HuH-7.5 (cell line): Measurements from ENCODE around the gene CYBA.

Source experiments
- DNase-seq: peaks from one replicate; pipeline ENCODE4 v3.0.0; 2011; ENCODE audit warnings: low spot score

CYBA gene

DNA sequence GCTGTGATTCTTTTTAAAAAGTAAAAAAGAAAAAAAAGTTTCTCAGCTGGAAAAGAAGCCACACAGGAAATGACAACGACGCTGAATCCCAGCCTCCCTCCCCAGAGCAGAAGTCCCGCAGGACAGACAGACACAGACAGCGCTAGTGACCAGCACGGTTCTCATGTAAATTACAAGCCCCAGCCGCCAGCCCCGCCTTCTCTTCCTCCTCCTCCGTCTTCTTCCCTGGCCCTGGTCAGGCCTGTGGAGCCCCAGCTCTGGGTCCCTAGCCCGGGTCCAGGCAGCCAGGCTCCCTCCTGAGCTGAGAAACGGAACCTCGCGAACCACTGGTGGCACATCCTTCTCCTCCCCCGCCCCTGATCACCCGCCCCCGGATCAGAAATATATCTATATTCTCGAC, 19.5 kb downstream of the CYBA start:
- DNase-seq, result no peak

DNA sequence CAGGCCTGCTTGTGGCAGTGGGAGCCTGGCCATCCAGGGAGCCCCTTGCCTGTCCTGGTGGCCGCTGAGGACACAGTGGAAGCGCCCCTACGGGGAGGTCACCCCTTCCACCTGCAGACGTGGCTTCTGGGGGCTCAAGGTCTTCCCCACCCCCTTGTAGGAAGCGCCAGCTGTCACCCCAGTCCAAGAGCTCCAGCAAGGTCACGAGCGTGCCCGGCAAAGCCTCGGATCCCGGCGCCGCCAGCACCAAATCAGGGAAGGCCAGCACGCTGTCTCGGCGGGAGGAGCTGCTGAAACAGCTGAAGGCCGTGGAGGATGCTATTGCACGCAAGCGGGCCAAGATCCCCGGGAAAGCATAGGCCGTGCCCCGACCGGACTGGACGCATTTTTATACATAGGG, 19.9 kb downstream of the CYBA start:
- DNase-seq, result no peak

DNA sequence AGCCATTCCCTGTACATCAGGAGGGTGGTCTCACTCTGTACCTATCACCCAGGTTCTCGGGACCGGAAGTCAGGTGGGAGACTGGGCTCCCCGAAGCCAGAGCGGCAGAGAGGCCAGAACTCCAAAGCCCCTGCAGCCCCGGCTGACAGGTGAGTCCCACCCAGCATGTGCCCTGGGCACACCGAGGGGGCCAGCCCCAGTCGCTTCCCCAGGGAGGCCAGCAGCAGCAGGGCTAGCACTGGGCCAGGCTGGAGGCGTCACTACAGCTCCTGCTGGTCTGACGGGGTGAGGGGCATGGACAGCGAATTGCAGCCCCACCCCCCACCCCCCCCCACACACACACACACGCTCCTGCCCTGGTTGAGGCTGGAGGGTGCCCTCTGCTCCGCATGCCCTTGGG, 20.4 kb downstream of the CYBA start:
- DNase-seq, result no peak

DNA sequence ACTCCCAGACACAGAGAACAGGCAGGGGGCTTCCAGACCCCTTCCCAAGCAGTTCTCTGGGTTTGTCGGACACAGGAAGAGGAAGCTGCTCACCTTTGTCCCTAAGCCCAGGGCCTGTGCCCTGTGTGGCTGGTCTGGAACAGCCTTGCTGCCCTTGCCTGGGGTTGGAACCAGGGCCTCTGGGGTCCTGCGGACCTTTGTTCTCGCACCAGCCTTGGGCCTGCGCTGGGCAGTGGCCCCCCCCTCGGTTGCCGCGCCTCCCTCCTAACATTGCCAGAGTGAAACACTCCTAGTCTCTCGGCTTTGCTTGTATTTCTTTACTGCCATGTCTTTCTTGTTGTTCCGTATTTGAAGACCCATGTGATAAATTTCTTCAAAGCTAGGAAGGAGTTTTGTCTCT, 21.0 kb downstream of the CYBA start:
- no peak for DNase-seq

DNA sequence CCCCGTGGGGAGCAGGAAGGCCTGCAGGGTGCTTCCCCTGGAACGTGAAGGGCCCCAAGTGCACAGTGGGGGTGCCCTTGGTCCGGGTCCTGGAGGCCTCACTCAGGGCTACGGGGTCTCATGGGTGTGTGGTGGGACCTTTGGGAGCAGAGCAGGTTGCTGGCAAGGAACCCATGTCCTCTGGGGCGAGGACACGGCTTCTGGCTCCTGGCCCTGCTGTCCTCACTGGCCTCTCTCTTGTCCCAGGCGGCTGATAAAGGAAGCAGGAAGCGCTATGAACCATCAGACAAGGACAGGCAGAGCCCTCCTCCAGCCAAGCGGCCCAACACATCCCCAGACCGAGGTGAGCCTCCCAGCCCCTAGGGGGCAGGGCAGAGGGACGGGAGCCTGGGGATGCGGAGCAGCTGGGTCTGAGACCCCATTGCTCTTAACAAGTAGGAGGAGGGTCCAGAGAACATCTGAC, 22.3 kb downstream of the CYBA start:
- peak; percentile 96 for DNase-seq

DNA sequence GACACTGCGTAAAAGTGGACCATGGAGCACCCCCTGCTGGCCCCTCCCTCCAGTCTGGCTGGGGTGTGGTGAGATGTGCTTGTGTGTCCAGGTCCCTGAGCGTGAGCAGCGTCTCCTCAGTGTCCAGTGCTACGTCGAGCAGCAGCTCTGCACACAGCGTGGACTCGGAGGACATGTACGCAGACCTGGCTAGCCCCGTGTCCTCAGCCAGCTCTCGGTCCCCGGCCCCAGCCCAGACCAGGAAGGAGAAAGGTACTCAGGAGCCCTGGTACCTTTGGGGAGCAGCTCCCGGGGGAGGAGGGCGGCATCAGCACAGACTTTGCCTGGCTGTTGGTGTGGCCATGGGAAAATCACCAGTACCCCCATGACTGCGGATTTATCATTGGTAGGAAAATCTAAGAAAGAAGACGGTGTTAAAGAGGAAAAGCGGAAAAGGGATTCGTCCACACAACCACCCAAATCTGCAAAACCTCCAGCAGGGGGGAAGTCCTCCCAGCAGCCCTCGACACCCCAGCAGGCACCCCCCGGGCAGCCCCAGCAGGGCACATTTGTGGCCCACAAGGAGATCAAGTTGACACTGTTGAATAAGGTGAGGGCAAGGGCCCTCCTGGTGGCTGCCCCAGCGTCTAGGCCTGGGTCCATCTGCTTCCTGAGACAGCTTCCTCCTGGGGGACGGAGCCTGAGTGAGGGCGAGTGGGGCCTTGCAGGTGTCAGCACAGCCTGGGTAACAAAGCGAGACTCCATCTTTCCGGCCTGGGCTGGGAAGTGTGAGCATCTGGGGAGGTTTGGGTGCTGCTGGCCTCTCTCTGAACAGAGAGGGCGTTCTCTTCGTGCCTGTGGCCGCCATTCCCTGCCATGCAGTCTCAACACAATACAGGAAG, 23.1 kb downstream of the CYBA start:
- DNase-seq, result no peak

DNA sequence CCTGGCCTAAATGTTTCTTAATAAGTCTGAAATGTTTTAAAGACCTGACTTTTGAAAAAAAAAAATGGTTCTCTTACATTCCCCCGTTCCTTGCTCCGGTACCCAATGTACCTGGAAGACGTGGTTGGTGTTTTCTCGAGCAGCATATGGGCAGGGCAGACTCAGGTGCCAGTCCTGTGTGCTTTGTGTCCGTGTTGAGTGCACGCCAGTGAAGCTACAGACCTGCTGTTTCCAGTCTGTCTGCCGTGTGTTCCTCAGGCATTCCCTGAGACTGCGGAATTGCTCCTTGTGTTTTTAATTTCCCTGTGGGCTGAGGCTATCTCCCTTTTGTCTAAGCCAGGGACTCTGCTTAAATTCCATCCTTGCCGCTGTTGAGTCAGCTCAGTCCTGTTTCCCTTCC, 24.2 kb downstream of the CYBA start:
- no peak for DNase-seq

DNA sequence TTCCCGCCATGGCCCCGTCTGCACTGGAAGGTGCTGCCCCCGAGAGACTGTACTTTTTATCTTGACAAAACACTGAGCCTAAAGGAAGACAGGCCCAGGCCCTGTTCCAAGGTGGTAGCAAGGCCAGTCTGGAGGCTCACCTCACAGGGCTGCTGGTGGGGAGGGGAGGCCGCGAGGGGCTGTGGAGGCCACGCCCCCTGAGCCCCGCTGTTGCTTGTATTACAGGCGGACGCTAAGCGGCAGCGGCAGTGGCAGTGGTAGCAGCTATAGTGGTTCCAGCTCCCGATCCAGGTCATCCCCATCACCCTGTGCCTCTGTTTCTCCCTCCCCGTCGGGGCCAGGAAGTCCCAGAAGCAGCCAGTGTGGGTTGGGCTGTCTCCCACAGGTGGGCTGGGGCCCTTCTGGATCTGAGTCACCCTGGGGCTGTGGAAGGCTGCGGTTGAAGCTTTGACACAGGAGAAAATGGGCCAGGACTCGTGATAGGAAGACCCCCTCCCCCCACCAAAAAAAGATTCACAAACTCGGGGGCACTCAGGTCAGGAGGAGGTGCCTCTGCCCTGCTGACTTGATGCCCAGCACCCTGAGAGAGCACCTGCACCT, 25.8 kb downstream of the CYBA start:
- DNase-seq, result no peak

DNA sequence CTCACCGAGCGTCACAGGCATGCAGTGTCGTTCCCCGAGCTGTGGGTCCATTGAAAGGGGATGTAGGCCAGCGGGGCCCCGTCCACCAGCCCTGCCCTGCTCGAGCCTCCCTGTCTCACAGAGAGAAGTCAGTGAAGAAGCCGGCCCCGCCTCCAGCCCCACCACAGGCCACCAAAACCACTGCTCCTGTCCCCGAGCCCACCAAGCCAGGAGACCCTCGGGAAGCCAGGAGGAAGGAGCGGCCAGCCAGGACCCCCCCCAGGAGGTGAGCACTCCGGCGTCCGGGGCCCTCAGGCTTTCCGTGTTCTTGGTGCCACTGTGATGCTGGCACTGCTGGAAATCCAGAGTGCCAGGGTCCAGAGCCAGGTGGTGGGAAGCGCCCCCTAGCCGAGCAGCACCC, 26.4 kb downstream of the CYBA start:
- no peak for DNase-seq

DNA sequence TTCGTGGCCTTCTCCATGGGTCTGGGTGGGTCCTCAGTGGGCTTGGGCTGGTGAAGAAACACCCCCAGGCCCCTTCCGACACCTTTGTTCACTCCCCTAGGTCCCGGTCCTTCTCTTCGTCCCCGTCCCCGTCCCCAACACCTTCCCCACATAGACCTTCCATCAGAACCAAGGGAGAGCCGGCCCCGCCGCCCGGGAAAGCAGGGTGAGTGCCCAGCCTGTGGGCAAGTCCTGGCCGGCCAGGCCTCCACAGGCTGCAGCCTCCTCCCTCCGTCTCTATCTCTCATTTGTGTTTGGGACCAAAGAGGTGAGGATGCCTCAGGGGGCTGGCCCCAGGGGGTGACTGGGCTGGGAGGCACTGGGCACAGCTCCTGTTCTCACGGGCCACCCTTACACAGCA, 27.0 kb downstream of the CYBA start:
- DNase-seq, result no peak

DNA sequence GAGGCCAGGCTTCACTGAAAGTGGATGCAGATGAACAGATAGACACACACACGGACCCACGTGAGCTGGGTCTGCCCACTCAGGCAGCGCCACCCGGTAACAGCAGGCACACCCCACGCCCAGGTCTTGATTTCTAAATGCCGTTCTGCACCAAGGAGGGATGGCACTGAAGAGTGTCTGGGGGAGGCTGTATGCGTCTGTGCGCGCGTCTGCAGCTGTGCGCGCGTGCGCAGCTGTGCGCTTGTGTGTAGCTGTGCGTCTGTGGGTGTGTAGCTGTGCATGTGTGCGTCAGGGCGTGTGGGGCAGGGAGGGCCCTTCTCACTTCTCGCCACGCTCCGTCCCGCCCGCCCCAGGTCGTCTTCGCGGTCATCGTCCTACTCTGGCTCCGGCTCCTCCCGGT, 28.0 kb downstream of the CYBA start:
- no peak for DNase-seq

DNA sequence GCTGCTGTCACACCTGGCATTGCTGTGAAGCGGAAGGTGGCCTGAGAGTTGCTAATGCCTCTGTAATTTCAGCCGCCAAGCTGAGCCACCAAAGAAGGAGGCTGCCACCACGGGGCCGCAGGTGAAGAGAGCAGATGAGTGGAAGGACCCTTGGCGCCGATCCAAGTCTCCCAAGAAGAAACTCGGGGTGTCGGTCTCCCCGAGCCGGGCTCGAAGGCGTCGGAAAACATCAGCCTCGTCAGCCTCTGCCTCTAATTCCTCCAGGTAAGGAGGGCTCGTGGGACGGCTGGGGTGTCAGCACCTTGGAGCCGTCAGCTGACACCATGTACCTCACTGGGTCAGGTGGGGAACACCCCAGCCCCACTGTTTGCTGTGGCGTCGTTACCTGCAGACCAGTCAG, 28.7 kb downstream of the CYBA start:
- DNase-seq, result no peak

DNA sequence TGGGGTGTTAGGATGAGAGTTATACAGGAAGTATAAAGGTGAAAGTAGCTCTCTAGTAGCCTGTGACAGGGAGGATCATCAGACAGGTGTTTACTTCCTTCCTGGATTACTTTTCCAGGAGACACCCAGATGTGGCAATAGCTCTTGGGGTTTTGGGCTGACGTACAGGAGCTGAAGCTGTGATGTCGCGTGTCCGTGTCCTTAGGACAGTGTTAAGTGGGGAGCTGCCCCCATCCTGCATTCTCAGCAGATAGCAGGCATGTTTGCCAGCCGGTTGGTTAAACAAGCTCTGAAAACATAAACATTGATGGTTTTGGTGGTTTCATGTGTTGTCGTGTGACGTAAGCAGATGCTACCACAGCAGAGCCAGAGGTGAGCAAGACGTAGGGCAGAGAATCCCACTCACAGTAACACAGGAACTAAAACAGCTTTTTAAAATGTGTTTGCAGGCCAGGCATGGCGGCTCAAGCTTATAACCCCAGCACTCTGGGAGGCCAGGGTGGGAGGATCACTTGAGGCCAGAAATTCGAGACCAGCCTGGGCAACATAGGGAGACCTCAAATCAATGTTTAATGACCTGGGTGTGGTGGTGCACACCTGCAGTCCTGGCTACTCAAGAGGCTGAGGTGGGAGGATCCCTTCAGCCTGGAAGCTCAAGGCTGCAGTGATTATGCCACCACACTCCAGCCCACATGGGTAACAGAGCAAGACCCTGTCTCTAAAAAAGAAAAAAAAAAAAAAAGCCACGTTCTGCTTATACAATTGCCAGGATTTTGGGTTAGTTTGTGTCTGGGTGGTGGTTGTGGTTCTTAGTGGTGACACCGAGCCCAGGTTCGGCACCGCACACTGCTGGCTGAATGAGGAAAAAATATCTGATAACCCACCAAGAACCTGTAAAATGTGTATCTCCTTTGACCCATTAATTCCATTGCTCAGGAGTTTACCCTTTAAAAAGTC, 30.7 kb downstream of the CYBA start:
- no peak for DNase-seq

DNA sequence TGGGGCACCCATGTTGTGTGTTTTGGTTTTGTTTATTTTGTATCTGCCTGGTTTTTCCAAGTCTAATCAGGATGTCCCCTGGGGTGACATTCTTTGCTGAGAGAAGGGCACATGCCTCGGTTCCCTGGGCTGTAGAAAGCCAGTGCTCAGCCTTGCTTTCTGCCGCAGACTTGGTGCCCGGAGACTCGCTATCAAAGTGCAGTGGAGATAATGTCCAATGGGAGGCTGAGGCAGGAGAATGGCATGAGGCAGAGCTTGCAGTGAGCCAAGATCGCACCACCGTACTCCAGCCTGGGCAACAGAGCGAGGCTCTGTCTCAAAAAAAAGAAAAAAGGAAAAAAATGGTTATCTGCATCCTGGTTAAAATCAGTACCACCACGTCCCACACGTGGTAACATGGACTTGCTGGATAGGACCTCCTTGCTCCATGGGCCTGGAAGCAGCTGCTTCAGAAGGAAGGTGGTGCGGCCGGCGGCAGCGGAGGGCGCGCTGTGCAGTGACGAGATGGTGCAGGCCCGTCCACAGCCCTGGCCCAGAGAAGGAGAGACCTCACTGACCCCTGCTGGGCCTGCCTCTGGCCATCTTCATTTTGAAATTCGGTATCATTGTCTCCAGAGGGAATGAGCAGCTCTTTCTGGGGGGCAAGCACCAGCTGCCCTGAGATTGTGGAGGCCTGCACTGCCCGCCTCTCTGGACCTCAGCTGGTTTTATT, 31.7 kb downstream of the CYBA start:
- no peak for DNase-seq

DNA sequence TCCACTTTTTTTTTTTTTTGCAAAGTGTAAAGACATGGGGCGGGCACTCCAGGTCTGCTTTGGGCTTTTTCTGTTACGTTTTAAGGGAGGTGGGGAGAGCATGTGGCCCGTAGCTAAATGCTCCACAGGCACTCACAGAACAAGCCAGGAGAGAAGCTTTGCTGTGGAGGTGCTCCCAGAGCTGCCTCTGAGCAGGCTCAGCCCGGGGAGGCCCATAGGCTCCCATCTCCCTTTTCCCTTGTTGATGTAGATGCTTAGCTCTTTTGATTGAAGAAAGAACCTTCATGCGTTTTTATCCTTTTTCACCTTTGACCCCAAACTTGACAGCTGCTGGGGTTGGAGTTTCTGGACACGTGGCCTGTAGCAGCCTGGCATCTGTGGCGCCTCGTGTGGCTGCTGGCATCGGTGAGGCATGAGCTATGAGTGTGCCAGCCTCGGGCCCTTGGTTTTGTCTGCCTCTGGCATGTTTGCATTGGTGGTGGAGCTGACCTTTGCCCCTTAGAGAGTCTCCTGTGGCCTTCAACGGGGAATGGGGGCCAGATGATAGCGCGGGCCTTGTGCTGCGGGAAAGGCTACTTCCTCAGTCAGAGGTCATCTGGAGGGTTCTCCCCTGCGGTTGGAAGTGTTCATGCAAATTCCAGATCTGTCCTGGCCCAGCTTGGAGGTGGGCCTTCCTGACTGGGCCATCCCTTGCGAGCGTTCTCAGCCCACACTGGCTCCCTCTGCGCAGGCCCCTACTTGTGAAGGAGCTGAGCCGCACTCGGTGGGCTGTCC, 32.5 kb downstream of the CYBA start:
- DNase-seq, result peak; percentile 87

DNA sequence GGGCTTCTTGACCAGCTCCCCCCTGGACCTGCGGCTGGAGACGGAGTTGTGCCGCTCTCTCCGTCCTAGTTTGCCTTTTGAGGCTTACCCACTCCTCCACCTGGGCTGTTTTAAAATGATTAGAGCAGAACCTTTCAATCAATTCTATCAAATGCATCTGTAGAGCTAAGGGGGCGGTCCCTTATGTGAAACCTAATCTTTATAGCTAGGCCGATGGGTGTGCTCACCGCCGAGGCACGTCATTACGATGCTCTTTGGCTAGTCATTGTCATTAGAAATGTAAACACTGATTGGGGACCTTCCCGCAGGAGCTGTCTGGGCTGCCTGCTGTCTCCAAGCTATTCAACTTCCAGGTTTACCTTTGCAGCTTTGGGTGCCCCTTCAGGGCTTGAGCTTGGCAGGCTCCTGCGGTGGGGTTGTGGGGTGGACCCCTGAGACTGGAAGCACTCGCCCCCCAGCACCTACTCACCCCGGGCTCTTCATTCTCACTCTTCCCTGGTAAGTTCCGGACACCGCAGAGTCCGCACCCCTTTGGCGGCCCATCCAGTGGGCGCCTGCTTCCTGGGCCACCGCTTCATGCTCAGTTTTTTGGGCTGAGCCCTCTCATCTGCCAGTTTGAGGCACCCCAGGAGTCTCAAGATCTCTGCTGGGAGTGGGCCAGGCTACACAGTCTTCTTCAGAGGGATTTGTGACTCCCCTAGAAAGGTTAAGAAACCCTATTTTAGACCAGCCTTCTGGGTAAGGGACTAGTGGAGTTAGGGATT, 33.4 kb downstream of the CYBA start:
- DNase-seq, result no peak

DNA sequence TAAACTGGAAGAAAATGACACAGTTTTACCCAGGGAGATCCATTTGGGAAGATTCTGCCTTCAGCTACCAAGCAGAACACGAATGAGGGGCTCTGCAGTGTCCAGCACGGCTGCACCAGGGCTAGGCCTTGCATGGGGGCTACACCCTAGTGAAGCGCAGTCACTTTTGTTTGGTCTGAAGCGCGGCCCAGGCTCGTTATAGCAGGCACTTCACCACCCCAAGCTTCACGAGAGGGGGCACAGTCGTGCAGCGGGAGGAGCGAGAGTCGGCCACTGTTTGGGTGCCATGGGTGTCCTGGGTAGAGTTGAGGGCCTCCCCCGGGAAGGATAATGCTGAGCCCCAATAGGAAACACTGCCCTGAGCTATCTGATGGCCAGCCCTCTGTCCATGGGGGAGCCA, 34.1 kb downstream of the CYBA start:
- DNase-seq, result no peak

DNA sequence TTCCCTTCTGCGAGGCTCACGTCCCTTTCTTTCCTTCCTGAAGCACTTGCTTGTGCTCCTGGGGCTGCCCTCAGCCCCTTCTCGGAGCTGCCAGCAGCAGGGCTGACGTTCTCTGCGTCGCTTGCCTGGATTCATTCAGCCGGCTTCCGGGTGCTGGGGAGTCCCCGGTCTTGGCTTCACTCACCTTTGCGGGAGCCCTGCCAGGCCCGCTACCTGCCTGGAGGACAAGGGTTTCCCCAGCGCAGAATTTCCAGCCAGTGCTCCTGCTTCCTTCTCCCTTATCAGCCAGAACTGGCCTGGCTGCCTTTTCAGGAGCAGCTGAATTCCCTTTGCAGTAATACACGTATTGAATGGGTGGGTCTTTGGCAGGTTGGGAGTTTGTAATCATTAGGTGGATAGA, 34.5 kb downstream of the CYBA start:
- no peak for DNase-seq

DNA sequence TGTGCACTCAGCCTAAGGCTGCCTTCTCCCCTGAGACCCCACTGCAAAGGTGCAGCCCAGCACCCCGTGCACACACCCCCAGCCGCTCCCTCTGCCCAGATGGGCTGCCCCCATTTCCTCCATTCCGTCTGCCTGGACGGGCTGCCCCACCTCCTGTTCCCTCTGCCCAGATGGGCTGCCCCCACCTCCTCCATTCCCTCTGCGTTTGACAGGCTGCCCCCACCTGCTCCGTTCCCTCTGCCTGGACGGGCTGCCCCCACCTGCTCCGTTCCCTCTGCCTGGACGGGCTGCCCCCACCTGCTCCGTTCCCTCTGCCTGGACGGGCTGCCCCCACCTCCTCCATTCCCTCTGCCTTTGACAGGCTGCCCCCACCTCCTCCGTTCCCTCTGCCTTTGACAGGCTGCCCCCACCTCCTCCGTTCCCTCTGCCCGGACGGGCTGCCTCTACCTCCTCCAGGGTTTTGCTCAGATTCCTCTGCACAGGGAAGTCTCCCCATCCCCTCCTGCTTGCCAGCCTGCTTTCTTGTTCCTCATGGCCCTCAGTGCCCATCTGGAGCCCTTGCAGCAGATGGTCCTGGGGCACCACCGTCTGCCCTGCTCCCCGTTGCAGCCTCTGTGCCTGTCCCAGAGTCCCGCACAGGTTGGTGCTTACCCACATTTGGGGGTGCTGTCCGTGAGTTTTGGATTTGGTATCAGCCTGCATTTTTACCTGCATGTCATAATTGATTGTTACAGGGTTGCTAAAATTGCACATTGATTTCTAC, 35.9 kb downstream of the CYBA start:
- DNase-seq, result no peak
